HG03060 (cell line): ENCODE data around the gene TXNRD2.

Experiments used
- ATAC-seq: cut with Tn5 transposase; IDR thresholded peaks from one replicate; pipeline ENCODE4 v1.9.1; 2021; ENCODE audit warnings: low read depth, moderate number of reproducible peaks; ENCODE audit not compliant: unreplicated experiment

TXNRD2 gene

GRCh38 chr22:19941365-19942082 is at the start of gene TXNRD2, which contains the start of gene COMT:
Gene TXNRD2 (minus strand): TSS chr22:19941818. CDS start chr22:19941803, 15 bp downstream.
Gene COMT (plus strand): TSS chr22:19941772. CDS start chr22:19962527, 20,755 bp downstream.
- ATAC-seq: no peak

- no peak for ATAC-seq
These were observed 49.7 kb upstream of the TXNRD2 start for GRCh38 chr22:19991395-19991644.

- no peak for ATAC-seq
These were observed 49.2 kb upstream of the TXNRD2 start for GRCh38 chr22:19990609-19991394.

- no peak for ATAC-seq
These were observed 48.6 kb upstream of the TXNRD2 start for GRCh38 chr22:19990188-19990587.

- ATAC-seq: no peak
These were observed 48.1 kb upstream of the TXNRD2 start for GRCh38 chr22:19989725-19990067.

GRCh38 chr22:19988965-19989724 is 47.5 kb upstream of the TXNRD2 start:
- no peak for ATAC-seq

- ATAC-seq: no peak
These were observed 46.8 kb upstream of the TXNRD2 start for GRCh38 chr22:19988331-19988808.

- no peak for ATAC-seq
These were observed 46.0 kb upstream of the TXNRD2 start for GRCh38 chr22:19987394-19988306.

GRCh38 chr22:19986410-19987341 is 45.1 kb upstream of the TXNRD2 start:
- no peak for ATAC-seq

- ATAC-seq: no peak
These were observed 44.4 kb upstream of the TXNRD2 start for GRCh38 chr22:19986011-19986409.

- no peak for ATAC-seq
These were observed 43.5 kb upstream of the TXNRD2 start for GRCh38 chr22:19984851-19985811.

- ATAC-seq: no peak
These were observed 42.7 kb upstream of the TXNRD2 start for GRCh38 chr22:19984201-19984753.

- no peak for ATAC-seq
These were observed 42.1 kb upstream of the TXNRD2 start for GRCh38 chr22:19983741-19984140.

- ATAC-seq: no peak
These were observed 41.5 kb upstream of the TXNRD2 start for GRCh38 chr22:19982991-19983578.

GRCh38 chr22:19981961-19982920 is 40.6 kb upstream of the TXNRD2 start:
- no peak for ATAC-seq
